Ovary (tissue), 9 donors: ENCODE results near the gene TRDMT1. TPM values are rescaled to one million over a fixed set of nuclear protein-coding genes. Genes with fewer than 3 reads are reported as not detected.

Experiments used
- DNase-seq, 5 donors: peaks; one replicate each; pipeline ENCODE4 v3.0.0-alpha.2; 2019 to 2020
- H3K27ac ChIP-seq, 2 donors: fragments of 200-600 bp; one replicate each; pipeline versions ENCODE4 v1.5.1 to v1.8.0; 2019 to 2022
- H3K27me3 ChIP-seq: fragments of 200-600 bp; one replicate; pipeline ENCODE4 v1.8.0; 2022
- H3K36me3 ChIP-seq: fragments of 200-600 bp; sonication (generic); one replicate; pipeline ENCODE4 v1.5.1; 2019
- H3K4me1 ChIP-seq: one replicate; pipeline ENCODE4 v1.8.1; 2013; ENCODE audit warnings: mild to moderate bottlenecking, moderate library complexity; ENCODE audit not compliant: insufficient read depth
- H3K4me3 ChIP-seq: fragments of 200-600 bp; sonication (generic); one replicate; pipeline ENCODE4 v1.5.1; 2017
- H3K9me3 ChIP-seq, 2 donors: fragments of 200-600 bp in 1 of 2; sonication (generic) in 1 of 2; one replicate each; pipeline versions ENCODE4 v1.5.1 to v1.8.1; 2013 to 2019; ENCODE audit warnings: mild to moderate bottlenecking in 1 of 2, moderate library complexity in 1 of 2
- EP300 ChIP-seq: sonication (generic); formaldehyde crosslinking; IDR thresholded peaks from one replicate; pipeline ENCODE4 v1.6.1; 2017; ENCODE audit warnings: antibody characterized with exemption
- POLR2A ChIP-seq: fragments of 450-650 bp; IDR thresholded peaks from one replicate; pipeline ENCODE4 v1.6.1; 2017; ENCODE audit warnings: antibody characterized with exemption, mild to moderate bottlenecking, moderate library complexity
- WGBS, 3 donors: extraction: QIAGEN DNeasy Blood & Tissue Kit in 1 of 3; methylation state at CpG; one replicate each; pipeline versions ENCODE4 v1.1.5 to v1.1.7; 2013 to 2017; 5-methylcytosine and 5-hydroxymethylcytosine counted together
- intact Hi-C, 4 donors: fragments of 100-400 bp; cut with DNase I; formaldehyde crosslinking; loops; one replicate each; pipeline versions ENCODE4 v1.11.0 to v1.15.1; 2022 to 2023
- polyA plus RNA-seq, 2 donors: library from polyadenylated mRNA; stranded (reverse); fragments of 200-250 nt in 1 of 2; fragments of 350-450 nt in 1 of 2; fragmentation: Illumina TruSeq in 1 of 2; extraction: RNeasy Lipid Tissue Mini Kit (QIAGEN cat#74804) in 1 of 2; gene quantifications; one replicate each; pipeline ENCODE4 v1.2.3, GENCODE V29; 2013 to 2014
- total RNA-seq, 7 donors: library from RNA; depleted of rRNA in 2 of 7; stranded (reverse); fragments of >200 nt in 2 of 7; fragmentation: NEBNext Ultra II Directional in 3 of 7; extraction: Animal tissue kit (Norgen Biotek cat#: 25700) in 3 of 7; gene quantifications; one replicate each; pipeline versions ENCODE4 v1.1.0 to v1.2.4, GENCODE V29; 2016 to 2023
- TF ChIP-seq, protein P1 (sequence below), 3 donors: fragments of 450-650 bp in 2 of 3; fragments of 200-600 bp in 1 of 3; IDR thresholded peaks; one replicate each; pipeline versions ENCODE4 v1.5.1 to v1.8.0; 2016 to 2022; ENCODE audit warnings: antibody characterized with exemption in 3 of 3, mild to moderate bottlenecking in 1 of 3
- donor health status: DM: no; HTN: no; CAD: no; lungs with moderate emphysema.
- donor health status: DM: no; HTN: no; CAD: no.
- donor health status: Bipolar disorder and iron deficiency.
- donor health status: DM: yes; HTN: yes; CAD: no.
- donor health status: DM: no; HTN: no; CAD: no.
- donor health status: DM: yes; HTN: yes; CAD: no.

TRDMT1 gene
- total and polyA plus RNA-seq, 9 donors = 3.2 to 24.3 (median 15.9) TPM

DNA sequence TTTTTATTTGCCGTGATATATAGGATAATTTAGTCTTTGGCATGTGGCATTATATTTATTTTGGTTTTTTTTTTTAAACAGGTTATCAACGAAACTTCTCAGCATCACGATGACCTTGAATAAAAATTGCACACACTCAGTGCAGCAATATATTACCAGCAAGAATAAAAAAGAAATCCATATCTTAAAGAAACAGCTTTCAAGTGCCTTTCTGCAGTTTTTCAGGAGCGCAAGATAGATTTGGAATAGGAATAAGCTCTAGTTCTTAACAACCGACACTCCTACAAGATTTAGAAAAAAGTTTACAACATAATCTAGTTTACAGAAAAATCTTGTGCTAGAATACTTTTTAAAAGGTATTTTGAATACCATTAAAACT lies 35.7 kb upstream of the TRDMT1 start:
- WGBS, 3 donors = 39 to 42% (median 42%) methylated on average over 5 of the region's 5 CpGs
- Histone ChIP-seq H3K9me3 (no peaks in the 10 kb centered on the region), H3K4me1 (peaks cover 12% of the 10 kb centered on the region), H3K27me3 (no peaks in the 10 kb centered on the region), H3K4me3 (no peak overlapping the region), H3K27ac (no peak overlapping the region), H3K36me3 (no peaks in the 10 kb centered on the region)
- no peak for DNase-seq
- TF ChIP-seq POLR2A (no peak), EP300 (no peak)
- TF ChIP-seq, protein P1, sequence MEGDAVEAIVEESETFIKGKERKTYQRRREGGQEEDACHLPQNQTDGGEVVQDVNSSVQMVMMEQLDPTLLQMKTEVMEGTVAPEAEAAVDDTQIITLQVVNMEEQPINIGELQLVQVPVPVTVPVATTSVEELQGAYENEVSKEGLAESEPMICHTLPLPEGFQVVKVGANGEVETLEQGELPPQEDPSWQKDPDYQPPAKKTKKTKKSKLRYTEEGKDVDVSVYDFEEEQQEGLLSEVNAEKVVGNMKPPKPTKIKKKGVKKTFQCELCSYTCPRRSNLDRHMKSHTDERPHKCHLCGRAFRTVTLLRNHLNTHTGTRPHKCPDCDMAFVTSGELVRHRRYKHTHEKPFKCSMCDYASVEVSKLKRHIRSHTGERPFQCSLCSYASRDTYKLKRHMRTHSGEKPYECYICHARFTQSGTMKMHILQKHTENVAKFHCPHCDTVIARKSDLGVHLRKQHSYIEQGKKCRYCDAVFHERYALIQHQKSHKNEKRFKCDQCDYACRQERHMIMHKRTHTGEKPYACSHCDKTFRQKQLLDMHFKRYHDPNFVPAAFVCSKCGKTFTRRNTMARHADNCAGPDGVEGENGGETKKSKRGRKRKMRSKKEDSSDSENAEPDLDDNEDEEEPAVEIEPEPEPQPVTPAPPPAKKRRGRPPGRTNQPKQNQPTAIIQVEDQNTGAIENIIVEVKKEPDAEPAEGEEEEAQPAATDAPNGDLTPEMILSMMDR (IDR thresholded peaks at IDR 0.05) = no peak
- intact Hi-C loops = loop anchor here in 1 of 4 donors (5.0 kb wide), 1 partner anchor 345 kb away; no protein-coding TSS in a partner anchor

DNA sequence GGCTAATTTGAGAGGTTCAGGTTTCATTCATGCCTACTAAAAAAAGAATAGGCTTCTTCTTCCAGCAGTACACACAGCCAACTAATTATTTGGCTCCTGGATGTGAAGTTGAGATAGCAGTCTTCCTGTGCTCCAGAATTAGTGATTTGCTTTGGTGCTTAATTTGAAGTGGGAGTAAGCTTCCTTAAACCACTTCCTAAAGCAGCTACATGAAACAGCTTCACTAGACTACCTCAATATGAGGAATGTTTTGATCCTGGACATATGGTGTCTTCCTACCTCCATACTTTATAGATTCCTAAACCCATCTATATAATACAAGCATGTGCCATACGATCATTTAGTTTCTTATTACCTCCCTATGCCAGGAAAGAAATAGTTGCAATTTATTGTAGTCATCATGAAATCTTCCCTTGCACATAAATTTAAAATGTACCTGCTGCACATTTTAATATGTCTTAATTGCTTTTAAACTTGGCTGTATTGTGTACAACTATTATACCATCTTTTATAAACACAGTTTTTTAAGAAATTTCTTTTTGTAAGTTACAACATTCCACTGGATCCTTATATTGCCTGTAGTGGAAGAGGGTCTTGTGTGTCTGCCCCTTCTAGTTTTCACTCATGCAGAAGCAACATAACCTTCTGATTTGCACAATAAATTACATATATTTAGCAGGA lies 35.1 kb upstream of the TRDMT1 start:
- no peaks in the 10 kb centered on the region for H3K27me3 ChIP-seq
- H3K9me3 ChIP-seq = no peaks in the 10 kb centered on the region
- TF ChIP-seq, protein P1 (IDR thresholded peaks at IDR 0.05) = no peak
- TF ChIP-seq POLR2A (no peak), EP300 (no peak)
- intact Hi-C loops = loop anchor here in 1 of 4 donors (5.0 kb wide), 1 partner anchor 344 kb away; no protein-coding TSS in a partner anchor
- DNase-seq = no peak
- WGBS, 3 donors = 8 to 40% (median 26%) methylated on average over 1 of the region's 1 CpG
- H3K4me1 ChIP-seq = peaks cover 12% of the 10 kb centered on the region
- H3K27ac ChIP-seq = no peak overlapping the region
- no peak overlapping the region for H3K4me3 ChIP-seq
- no peaks in the 10 kb centered on the region for H3K36me3 ChIP-seq

DNA sequence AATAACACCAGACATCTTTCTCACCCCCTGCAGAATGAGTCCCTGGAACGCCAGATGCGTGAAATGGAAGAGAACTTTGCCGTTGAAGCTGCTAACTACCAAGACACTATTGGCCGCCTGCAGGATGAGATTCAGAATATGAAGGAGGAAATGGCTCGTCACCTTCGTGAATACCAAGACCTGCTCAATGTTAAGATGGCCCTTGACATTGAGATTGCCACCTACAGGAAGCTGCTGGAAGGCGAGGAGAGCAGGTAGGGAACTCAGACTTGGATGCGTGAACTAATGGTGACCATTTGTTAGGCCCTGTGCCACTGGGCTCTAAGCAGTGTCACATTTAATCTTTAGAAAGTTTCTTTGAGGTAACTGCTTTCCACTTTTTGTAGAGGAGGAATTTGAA lies 33.7 kb upstream of the TRDMT1 start:
- H3K4me3 ChIP-seq = no peak overlapping the region
- H3K9me3 ChIP-seq = no peaks in the 10 kb centered on the region
- H3K27me3 ChIP-seq = no peaks in the 10 kb centered on the region
- no peaks in the 10 kb centered on the region for H3K36me3 ChIP-seq
- H3K27ac ChIP-seq = peak overlapping the region in 1 of 2 donors; percentile 14
- no peak for DNase-seq
- TF ChIP-seq POLR2A (no peak), EP300 (no peak)
- TF ChIP-seq, protein P1 (IDR thresholded peaks at IDR 0.05) = no peak
- 51 to 63% (median 58%) methylated on average over 8 of the region's 8 CpGs for WGBS, 3 donors
- intact Hi-C loops = loop anchor here in 1 of 4 donors (5.0 kb wide), 1 partner anchor 343 kb away; no protein-coding TSS in a partner anchor
- H3K4me1 ChIP-seq = peaks cover 12% of the 10 kb centered on the region

DNA sequence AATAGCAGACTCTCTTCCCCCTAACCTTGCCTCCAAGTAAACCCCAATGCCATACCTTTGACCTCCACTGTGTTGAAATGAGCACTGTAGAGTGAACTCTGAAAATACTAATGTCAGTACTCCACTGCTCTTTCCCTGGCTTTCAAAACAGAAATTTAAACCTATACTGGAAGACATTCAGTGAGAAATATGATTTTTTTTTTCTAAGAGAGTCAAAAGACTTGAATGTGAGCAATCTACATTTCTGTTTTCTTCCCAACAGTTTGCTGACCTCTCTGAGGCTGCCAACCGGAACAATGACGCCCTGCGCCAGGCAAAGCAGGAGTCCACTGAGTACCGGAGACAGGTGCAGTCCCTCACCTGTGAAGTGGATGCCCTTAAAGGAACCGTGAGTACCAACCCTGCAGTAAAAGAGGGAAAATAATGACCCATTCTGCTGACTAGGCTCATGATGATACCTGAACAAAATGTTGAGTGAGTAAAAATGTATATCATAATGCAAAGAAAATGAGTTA lies 33.0 kb upstream of the TRDMT1 start:
- 55 to 67% (median 60%) methylated on average over 5 of the region's 5 CpGs for WGBS, 3 donors
- Histone ChIP-seq H3K27ac (peak overlapping the region in 1 of 2 donors; percentile 51), H3K4me3 (no peak overlapping the region), H3K9me3 (no peaks in the 10 kb centered on the region), H3K36me3 (no peaks in the 10 kb centered on the region), H3K4me1 (peaks cover 12% of the 10 kb centered on the region), H3K27me3 (no peaks in the 10 kb centered on the region)
- TF ChIP-seq, protein P1 (IDR thresholded peaks at IDR 0.05) = no peak
- TF ChIP-seq POLR2A (no peak), EP300 (no peak)
- DNase-seq = no peak
- intact Hi-C loops = no loop called here
